ENCODE measurements around the gene MUC4.
A peak's percentile ranks its signal among the peaks of the same experiment; 100 is the strongest.
"Not testable (repeated sequence)": the region's sequence is repeated elsewhere in the genome, so short reads cannot be mapped to it uniquely, and the experiment has no call there.

The MUC4 gene

GRCh38 chr3:195800240-195800639 lies 11.5 kb downstream of the MUC4 start:
- Mint-ChIP-seq H3K27ac (peak overlapping the region; percentile 11), H3K4me3 (no peak overlapping the region), H3K27me3 (ENCODE audit: low read depth) (peaks cover 12% of the 10 kb centered on the region), H3K36me3 (ENCODE audit: low read depth) (peaks cover 16% of the 10 kb centered on the region), H3K4me1 (ENCODE audit: low read depth) (peaks cover 48% of the 10 kb centered on the region), H3K9me3 (peaks cover 6% of the 10 kb centered on the region)
- DNase-seq (ENCODE audit: low spot score), result no peak

GRCh38 chr3:195796795-195797194 lies 14.9 kb downstream of the MUC4 start:
- no peak for DNase-seq (ENCODE audit: low spot score)
- no peaks in the 10 kb centered on the region for H3K36me3 Mint-ChIP-seq (ENCODE audit: low read depth)
- no peak overlapping the region for H3K27ac Mint-ChIP-seq
- no peak overlapping the region for H3K4me3 Mint-ChIP-seq
- H3K4me1 Mint-ChIP-seq (ENCODE audit: low read depth), result peaks cover 15% of the 10 kb centered on the region
- peaks cover 30% of the 10 kb centered on the region for H3K27me3 Mint-ChIP-seq (ENCODE audit: low read depth)
- H3K9me3 Mint-ChIP-seq, result peaks cover 9% of the 10 kb centered on the region

GRCh38 chr3:195794708-195795107 lies 17.0 kb downstream of the MUC4 start:
- H3K27ac Mint-ChIP-seq, result no peak overlapping the region
- peaks cover 11% of the 10 kb centered on the region for H3K4me1 Mint-ChIP-seq (ENCODE audit: low read depth)
- H3K27me3 Mint-ChIP-seq (ENCODE audit: low read depth), result peaks cover 36% of the 10 kb centered on the region
- H3K36me3 Mint-ChIP-seq (ENCODE audit: low read depth), result peaks cover 12% of the 10 kb centered on the region
- peaks cover 25% of the 10 kb centered on the region for H3K9me3 Mint-ChIP-seq
- no peak overlapping the region for H3K4me3 Mint-ChIP-seq
- no peak for DNase-seq (ENCODE audit: low spot score)

- not testable (repeated sequence) for H3K27ac Mint-ChIP-seq; DNase-seq (ENCODE audit: low spot score); H3K4me3 Mint-ChIP-seq
- H3K27me3 Mint-ChIP-seq (ENCODE audit: low read depth), result peaks cover 36% of the 10 kb centered on the region
- peaks cover 23% of the 10 kb centered on the region for H3K4me1 Mint-ChIP-seq (ENCODE audit: low read depth)
- peaks cover 40% of the 10 kb centered on the region for H3K9me3 Mint-ChIP-seq
- peaks cover 25% of the 10 kb centered on the region for H3K36me3 Mint-ChIP-seq (ENCODE audit: low read depth)
Observed at GRCh38 chr3:195792621-195793020, 19.1 kb downstream of the MUC4 start.

GRCh38 chr3:195790901-195791300 lies 20.8 kb downstream of the MUC4 start:
- H3K36me3 Mint-ChIP-seq (ENCODE audit: low read depth), result peaks cover 34% of the 10 kb centered on the region
- peaks cover 49% of the 10 kb centered on the region for H3K9me3 Mint-ChIP-seq
- H3K4me3 Mint-ChIP-seq, result no peak overlapping the region
- H3K4me1 Mint-ChIP-seq (ENCODE audit: low read depth), result peaks cover 31% of the 10 kb centered on the region
- H3K27me3 Mint-ChIP-seq (ENCODE audit: low read depth), result peaks cover 31% of the 10 kb centered on the region
- no peak overlapping the region for H3K27ac Mint-ChIP-seq
- DNase-seq (ENCODE audit: low spot score), result no peak

- Mint-ChIP-seq H3K4me3 (peak overlapping the region; percentile 44), H3K27ac (peak overlapping the region; percentile 88), H3K9me3 (peaks cover 68% of the 10 kb centered on the region), H3K4me1 (ENCODE audit: low read depth) (peaks cover 49% of the 10 kb centered on the region), H3K27me3 (ENCODE audit: low read depth) (peaks cover 20% of the 10 kb centered on the region), H3K36me3 (ENCODE audit: low read depth) (peaks cover 54% of the 10 kb centered on the region)
- DNase-seq (ENCODE audit: low spot score), result no peak
Observed at GRCh38 chr3:195788711-195789581, 22.8 kb downstream of the MUC4 start.

- Mint-ChIP-seq H3K4me3 (peak overlapping the region; percentile 67), H3K36me3 (ENCODE audit: low read depth) (peaks cover 74% of the 10 kb centered on the region), H3K27ac (peak overlapping the region; percentile 92), H3K4me1 (ENCODE audit: low read depth) (peaks cover 64% of the 10 kb centered on the region), H3K9me3 (peaks cover 77% of the 10 kb centered on the region)
- not testable (repeated sequence) for H3K27me3 Mint-ChIP-seq (ENCODE audit: low read depth); DNase-seq (ENCODE audit: low spot score)
Observed at GRCh38 chr3:195785781-195786405, 25.8 kb downstream of the MUC4 start.

GRCh38 chr3:195784031-195784430 lies 27.7 kb downstream of the MUC4 start:
- H3K27me3 Mint-ChIP-seq (ENCODE audit: low read depth); DNase-seq (ENCODE audit: low spot score): not testable (repeated sequence)
- Mint-ChIP-seq H3K27ac (peak overlapping the region; percentile 92), H3K9me3 (peaks cover 81% of the 10 kb centered on the region), H3K4me1 (ENCODE audit: low read depth) (peaks cover 70% of the 10 kb centered on the region), H3K4me3 (peak overlapping the region; percentile 22), H3K36me3 (ENCODE audit: low read depth) (peaks cover 74% of the 10 kb centered on the region)

- H3K4me3 Mint-ChIP-seq, result peak overlapping the region; percentile 51
- H3K9me3 Mint-ChIP-seq, result peaks cover 77% of the 10 kb centered on the region
- H3K4me1 Mint-ChIP-seq (ENCODE audit: low read depth), result peaks cover 59% of the 10 kb centered on the region
- DNase-seq (ENCODE audit: low spot score); H3K27me3 Mint-ChIP-seq (ENCODE audit: low read depth): not testable (repeated sequence)
- peak overlapping the region; percentile 88 for H3K27ac Mint-ChIP-seq
- H3K36me3 Mint-ChIP-seq (ENCODE audit: low read depth), result peaks cover 65% of the 10 kb centered on the region
Observed at GRCh38 chr3:195781236-195781635, 30.5 kb downstream of the MUC4 start.

GRCh38 chr3:195777975-195778374 lies 33.8 kb downstream of the MUC4 start:
- Mint-ChIP-seq H3K27me3 (ENCODE audit: low read depth) (no peaks in the 10 kb centered on the region), H3K27ac (peak overlapping the region; percentile 88), H3K9me3 (peaks cover 49% of the 10 kb centered on the region), H3K4me3 (no peak overlapping the region), H3K4me1 (ENCODE audit: low read depth) (peaks cover 35% of the 10 kb centered on the region), H3K36me3 (ENCODE audit: low read depth) (peaks cover 37% of the 10 kb centered on the region)
- DNase-seq (ENCODE audit: low spot score), result no peak

- Mint-ChIP-seq H3K4me1 (ENCODE audit: low read depth) (peaks cover 12% of the 10 kb centered on the region), H3K27me3 (ENCODE audit: low read depth) (no peaks in the 10 kb centered on the region), H3K36me3 (ENCODE audit: low read depth) (peaks cover 14% of the 10 kb centered on the region), H3K9me3 (peaks cover 21% of the 10 kb centered on the region), H3K27ac (no peak overlapping the region), H3K4me3 (no peak overlapping the region)
- DNase-seq (ENCODE audit: low spot score), result peak; percentile 25
Observed at GRCh38 chr3:195774917-195775316, 36.8 kb downstream of the MUC4 start.

- no peak overlapping the region for H3K4me3 Mint-ChIP-seq
- no peak for DNase-seq (ENCODE audit: low spot score)
- H3K4me1 Mint-ChIP-seq (ENCODE audit: low read depth), result peaks cover 3% of the 10 kb centered on the region
- peaks cover 12% of the 10 kb centered on the region for H3K9me3 Mint-ChIP-seq
- peaks cover 5% of the 10 kb centered on the region for H3K36me3 Mint-ChIP-seq (ENCODE audit: low read depth)
- no peaks in the 10 kb centered on the region for H3K27me3 Mint-ChIP-seq (ENCODE audit: low read depth)
- H3K27ac Mint-ChIP-seq, result no peak overlapping the region
Observed at GRCh38 chr3:195773956-195774537, 37.7 kb downstream of the MUC4 start.

GRCh38 chr3:195771646-195772300 lies 40.0 kb downstream of the MUC4 start:
- Mint-ChIP-seq H3K4me1 (ENCODE audit: low read depth) (no peaks in the 10 kb centered on the region), H3K27me3 (ENCODE audit: low read depth) (no peaks in the 10 kb centered on the region), H3K9me3 (peaks cover 8% of the 10 kb centered on the region), H3K27ac (peak overlapping the region; percentile 73), H3K36me3 (ENCODE audit: low read depth) (no peaks in the 10 kb centered on the region), H3K4me3 (no peak overlapping the region)
- no peak for DNase-seq (ENCODE audit: low spot score)
